ENCODE measurements around the gene GLUL.

DNA sequence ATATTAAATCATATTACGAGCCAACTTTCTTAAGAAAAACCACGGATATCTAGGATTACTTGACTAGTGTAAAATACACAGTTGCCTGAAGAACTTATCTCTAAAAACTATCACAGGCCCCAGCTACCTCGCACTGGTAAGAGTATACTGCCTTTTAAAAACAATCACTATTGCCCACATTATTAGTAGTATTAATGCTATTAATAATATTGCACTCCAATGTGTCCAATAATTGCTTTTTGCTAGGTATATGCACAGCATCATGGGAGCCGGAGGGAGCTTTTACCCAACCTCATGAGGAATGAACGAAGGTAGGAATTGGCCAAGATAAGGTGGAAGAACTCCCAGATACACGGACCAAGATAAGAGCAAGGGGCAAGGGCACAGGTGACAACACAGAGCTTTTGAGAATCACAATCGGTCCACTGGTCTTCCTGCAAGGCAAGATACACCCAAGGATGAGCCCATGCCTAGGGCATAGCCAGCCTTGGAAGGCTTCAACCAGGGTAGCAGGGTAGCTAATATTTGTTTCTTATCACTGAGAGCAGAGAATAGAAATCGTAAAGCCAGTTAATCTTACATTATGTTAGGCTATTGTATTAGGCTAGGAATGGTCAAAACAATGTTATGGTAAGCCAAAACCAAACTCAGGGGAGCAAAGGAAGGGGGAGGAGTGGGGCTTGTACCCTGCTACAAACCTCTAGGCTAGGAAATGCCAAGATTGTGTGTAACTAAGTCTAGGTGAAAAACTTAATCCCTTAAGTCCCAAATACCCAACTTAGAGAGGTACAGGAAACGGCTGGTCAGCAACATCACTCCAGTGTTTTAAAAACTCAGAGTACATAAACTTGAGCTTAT, 9.4 kb downstream of the GLUL start:
- TF ChIP-seq EZH2phosphoT487 (IDR thresholded peaks at IDR 0.05; ENCODE audit: borderline replicate concordance) = no peak
- TF ChIP-seq CEBPB (IDR thresholded peaks at IDR 0.05; ENCODE audit: low read depth) = no peak
- TF ChIP-seq, protein P1, sequence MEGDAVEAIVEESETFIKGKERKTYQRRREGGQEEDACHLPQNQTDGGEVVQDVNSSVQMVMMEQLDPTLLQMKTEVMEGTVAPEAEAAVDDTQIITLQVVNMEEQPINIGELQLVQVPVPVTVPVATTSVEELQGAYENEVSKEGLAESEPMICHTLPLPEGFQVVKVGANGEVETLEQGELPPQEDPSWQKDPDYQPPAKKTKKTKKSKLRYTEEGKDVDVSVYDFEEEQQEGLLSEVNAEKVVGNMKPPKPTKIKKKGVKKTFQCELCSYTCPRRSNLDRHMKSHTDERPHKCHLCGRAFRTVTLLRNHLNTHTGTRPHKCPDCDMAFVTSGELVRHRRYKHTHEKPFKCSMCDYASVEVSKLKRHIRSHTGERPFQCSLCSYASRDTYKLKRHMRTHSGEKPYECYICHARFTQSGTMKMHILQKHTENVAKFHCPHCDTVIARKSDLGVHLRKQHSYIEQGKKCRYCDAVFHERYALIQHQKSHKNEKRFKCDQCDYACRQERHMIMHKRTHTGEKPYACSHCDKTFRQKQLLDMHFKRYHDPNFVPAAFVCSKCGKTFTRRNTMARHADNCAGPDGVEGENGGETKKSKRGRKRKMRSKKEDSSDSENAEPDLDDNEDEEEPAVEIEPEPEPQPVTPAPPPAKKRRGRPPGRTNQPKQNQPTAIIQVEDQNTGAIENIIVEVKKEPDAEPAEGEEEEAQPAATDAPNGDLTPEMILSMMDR (IDR thresholded peaks at IDR 0.05 in 2 of 3, conservative IDR thresholded peaks at IDR 0.05 in 1 of 3; ENCODE audit: borderline replicate concordance in 1 of 3, insufficient read depth in 1 of 3, low read depth in 2 of 3, low read length in 2 of 3) = no peak
- no peak for TF ChIP-seq YY1 (IDR thresholded peaks at IDR 0.05; ENCODE audit: extremely low read depth, insufficient replicate concordance, low read depth, low read length)
- no peak for TF ChIP-seq POLR2AphosphoS5 (IDR thresholded peaks at IDR 0.05; ENCODE audit: low read depth, low read length)
